Neutrophil (primary cell): ENCODE data around the gene REPIN1.

ENCODE experiments used
- H3K27ac ChIP-seq: fragments of 200-600 bp; sonication (generic); 2 replicates; pipeline ENCODE4 v1.5.1; 2016; ENCODE audit warnings: mild to moderate bottlenecking, moderate library complexity
- H3K27me3 ChIP-seq: fragments of 200-600 bp; sonication (generic); 2 replicates; pipeline ENCODE4 v1.6.0; 2016; ENCODE audit warnings: mild to moderate bottlenecking
- H3K36me3 ChIP-seq: fragments of 200-600 bp; sonication (generic); 2 replicates; pipeline ENCODE4 v1.5.1; 2017
- H3K4me1 ChIP-seq, 2 experiments: fragments of 200-600 bp in 1 of 2; sonication (generic) in 1 of 2; 1 replicate in 1 of 2; 2 replicates in 1 of 2; pipeline versions ENCODE4 v1.5.1 to v1.6.1; 2013 to 2016; ENCODE audit warnings: low read depth in 1 of 2, low read length in 1 of 2, mild to moderate bottlenecking in 1 of 2, moderate library complexity in 1 of 2; ENCODE audit not compliant: control insufficient read depth in 1 of 2, insufficient read depth in 1 of 2
- H3K4me3 ChIP-seq, 2 experiments: fragments of 200-600 bp in 1 of 2; sonication (generic) in 1 of 2; 1 replicate in 1 of 2; 2 replicates in 1 of 2; pipeline ENCODE4 v1.5.1; 2013 to 2016; ENCODE audit warnings: low read depth in 1 of 2, low read length in 1 of 2, mild to moderate bottlenecking in 1 of 2, moderate library complexity in 1 of 2
- H3K9me3 ChIP-seq: fragments of 200-600 bp; sonication (generic); 2 replicates; pipeline ENCODE4 v1.5.1; 2016
- CTCF ChIP-seq: fragments of 200-600 bp; sonication (generic); IDR thresholded peaks from 2 replicates; pipeline ENCODE4 v1.5.1; 2016; ENCODE audit warnings: antibody characterized with exemption

The REPIN1 gene

GRCh38 chr7:150342121-150342408 is 26.6 kb upstream of the REPIN1 start:
- TF ChIP-seq CTCF, result no peak
- H3K4me1 ChIP-seq, result peaks cover 0 to 6% of the 10 kb centered on the region in 2 experiments
- peaks cover 8% of the 10 kb centered on the region for H3K9me3 ChIP-seq
- no peak overlapping the region for H3K4me3 ChIP-seq
- H3K36me3 ChIP-seq, result peaks cover 26% of the 10 kb centered on the region
- H3K27me3 ChIP-seq, result peaks cover 82% of the 10 kb centered on the region
- no peak overlapping the region for H3K27ac ChIP-seq

GRCh38 chr7:150343225-150343624 is 25.4 kb upstream of the REPIN1 start:
- Histone ChIP-seq H3K4me1 (peaks cover 0 to 6% of the 10 kb centered on the region in 2 experiments), H3K27me3 (peaks cover 82% of the 10 kb centered on the region), H3K4me3 (no peak overlapping the region), H3K9me3 (peaks cover 8% of the 10 kb centered on the region), H3K27ac (no peak overlapping the region), H3K36me3 (peaks cover 14% of the 10 kb centered on the region)
- TF ChIP-seq CTCF, result no peak

GRCh38 chr7:150344299-150344698 is 24.3 kb upstream of the REPIN1 start:
- TF ChIP-seq CTCF, result no peak
- H3K9me3 ChIP-seq, result peaks cover 8% of the 10 kb centered on the region
- H3K4me1 ChIP-seq, result peaks cover 0 to 6% of the 10 kb centered on the region in 2 experiments
- peaks cover 4% of the 10 kb centered on the region for H3K36me3 ChIP-seq
- peaks cover 74% of the 10 kb centered on the region for H3K27me3 ChIP-seq
- no peak overlapping the region for H3K27ac ChIP-seq
- no peak overlapping the region for H3K4me3 ChIP-seq

- no peak for TF ChIP-seq CTCF
- H3K9me3 ChIP-seq, result peaks cover 8% of the 10 kb centered on the region
- H3K27ac ChIP-seq, result no peak overlapping the region
- no peak overlapping the region for H3K4me3 ChIP-seq
- peaks cover 67% of the 10 kb centered on the region for H3K27me3 ChIP-seq
- H3K36me3 ChIP-seq, result no peaks in the 10 kb centered on the region
- H3K4me1 ChIP-seq, result peaks cover 0 to 6% of the 10 kb centered on the region in 2 experiments
Measured at GRCh38 chr7:150345012-150345411, 23.6 kb upstream of the REPIN1 start.

- Histone ChIP-seq H3K9me3 (peaks cover 8% of the 10 kb centered on the region), H3K27me3 (peaks cover 48% of the 10 kb centered on the region), H3K36me3 (no peaks in the 10 kb centered on the region), H3K4me1 (no peaks in the 10 kb centered on the region), H3K4me3 (no peak overlapping the region), H3K27ac (no peak overlapping the region)
- no peak for TF ChIP-seq CTCF
Measured at GRCh38 chr7:150346922-150347321, 21.7 kb upstream of the REPIN1 start.

- no peak overlapping the region for H3K4me3 ChIP-seq
- no peaks in the 10 kb centered on the region for H3K36me3 ChIP-seq
- H3K27me3 ChIP-seq, result peaks cover under 1% of the 10 kb centered on the region
- H3K27ac ChIP-seq, result no peak overlapping the region
- no peaks in the 10 kb centered on the region for H3K9me3 ChIP-seq
- H3K4me1 ChIP-seq, result no peaks in the 10 kb centered on the region
- no peak for TF ChIP-seq CTCF
Measured at GRCh38 chr7:150351587-150352194, 16.9 kb upstream of the REPIN1 start.
